ENCODE results near the gene FAM120C. TPM values are rescaled to one million over a fixed set of nuclear protein-coding genes. Genes with fewer than 3 reads are reported as not detected.

FAM120C gene
- polyA plus RNA-seq (ENCODE audit: insufficient read length in 12 of 12), result 1 to 10 TPM in 11 of 12 donors, not detected in 1; 5.0 to 9.8 (median 7.5) TPM
- long read RNA-seq, donor 1, partial matches to known transcripts, result 0 of 1 reads
- long read RNA-seq, donor 1, other reads (novel, unspliced or antisense), result 0 of 1 reads
- long read RNA-seq, donor 2, partial matches to known transcripts, result 0 of 4 reads
- long read RNA-seq, donor 2, other reads (novel, unspliced or antisense), result 0 of 4 reads
- long read RNA-seq, donor 3, result 0 reads
- long read RNA-seq, donor 4, result 0 reads
- long read RNA-seq, donor 5, partial matches to known transcripts, result 0 of 2 reads
- long read RNA-seq, donor 5, other reads (novel, unspliced or antisense), result 0 of 2 reads
- long read RNA-seq, donor 6, result 0 reads
- long read RNA-seq, donor 7, result 0 reads
- long read RNA-seq, donor 8, partial matches to known transcripts, result 6 of 9 reads
- long read RNA-seq, donor 8, other reads (novel, unspliced or antisense), result 0 of 9 reads
- long read RNA-seq, donor 9, result 0 reads
- long read RNA-seq, donor 10, result 0 reads
- long read RNA-seq, donor 11, result 0 reads

- peak; percentile 81 for DNase-seq
Observed at GRCh38 chrX:54182864-54183613, at the start of gene FAM120C. Gene FAM120C, minus strand, starts transcription at chrX:54183254. Its CDS starts 56 bp downstream, at chrX:54183198.

GRCh38 chrX:54230435-54231148 lies 47.5 kb upstream of the FAM120C start:
- DNase-seq, result no peak

GRCh38 chrX:54223581-54223980 lies 40.5 kb upstream of the FAM120C start:
- DNase-seq, result no peak

DNA sequence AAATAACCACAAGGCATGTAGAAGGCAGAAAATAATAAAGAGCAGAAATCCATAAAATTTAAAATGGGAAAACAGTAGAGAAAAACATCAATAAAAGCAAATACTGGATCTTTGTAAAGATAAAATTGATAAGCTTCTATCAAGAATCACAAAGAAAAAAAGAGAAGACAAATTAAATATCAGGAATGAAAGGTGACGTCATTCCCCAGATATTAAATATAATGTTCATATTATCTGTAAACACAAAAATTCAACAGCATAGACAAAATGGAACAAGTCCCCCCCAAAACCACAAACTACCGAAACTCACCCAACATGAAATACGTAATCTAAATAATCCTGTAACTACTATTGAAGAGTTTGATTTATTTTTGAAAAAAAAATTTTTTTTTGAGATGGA lies 30.5 kb upstream of the FAM120C start:
- no peak for DNase-seq

- DNase-seq, result no peak
Observed at GRCh38 chrX:54208531-54208930, 25.5 kb upstream of the FAM120C start.

DNA sequence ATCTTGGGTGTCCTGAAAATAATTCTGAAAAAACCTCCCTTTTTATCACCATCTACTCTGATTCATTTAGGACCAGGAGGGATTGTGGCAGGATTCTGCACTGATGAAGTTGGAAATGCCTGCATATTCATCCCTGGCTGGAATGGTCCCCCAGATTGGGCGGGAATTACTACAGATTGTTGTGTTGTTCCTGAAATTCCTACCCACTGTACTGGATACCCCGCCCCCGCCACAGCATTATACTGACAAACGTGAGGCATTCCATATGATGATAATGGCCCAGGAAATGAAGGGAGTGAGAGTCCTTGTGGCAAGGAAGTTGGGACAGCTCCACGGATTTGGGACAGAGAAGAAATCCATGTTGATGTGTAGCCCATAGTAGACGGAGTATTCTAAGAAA lies 15.2 kb upstream of the FAM120C start:
- DNase-seq, result no peak

GRCh38 chrX:54194982-54195588 lies 12.0 kb upstream of the FAM120C start:
- no peak for DNase-seq

DNA sequence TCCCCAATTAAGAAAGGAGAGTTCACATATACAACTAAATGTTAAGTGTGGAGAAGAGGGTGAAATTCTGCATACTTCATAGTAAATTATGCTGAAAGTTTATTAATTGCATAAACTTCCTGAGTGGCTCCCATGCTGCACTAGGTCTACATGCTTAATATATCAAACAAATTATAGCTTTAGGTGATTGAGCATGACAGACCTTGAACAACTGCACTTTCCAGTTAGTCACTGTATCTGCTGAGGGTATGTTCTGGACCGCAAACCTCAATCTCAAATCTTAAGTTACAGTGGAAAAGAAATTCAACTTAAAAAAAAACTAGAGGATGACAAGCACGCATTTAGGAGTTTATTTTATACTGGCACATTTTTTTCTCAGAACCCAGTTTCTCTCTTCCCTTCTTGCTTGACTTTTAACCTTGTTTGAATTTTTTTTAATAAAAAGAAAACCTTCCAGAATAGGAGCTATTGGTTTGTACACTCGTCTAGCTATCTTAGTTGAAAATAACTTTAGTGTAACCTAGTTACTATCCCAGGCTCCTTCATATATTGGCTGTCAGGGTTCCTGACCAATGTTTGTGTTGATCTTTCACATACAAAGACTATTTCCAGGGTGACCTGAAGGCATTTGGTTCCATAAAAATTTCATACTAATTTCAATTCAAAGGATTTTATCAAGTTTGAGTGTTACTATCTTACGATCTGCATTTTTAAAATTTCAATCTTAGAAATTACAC lies 10.2 kb upstream of the FAM120C start:
- no peak for DNase-seq

DNA sequence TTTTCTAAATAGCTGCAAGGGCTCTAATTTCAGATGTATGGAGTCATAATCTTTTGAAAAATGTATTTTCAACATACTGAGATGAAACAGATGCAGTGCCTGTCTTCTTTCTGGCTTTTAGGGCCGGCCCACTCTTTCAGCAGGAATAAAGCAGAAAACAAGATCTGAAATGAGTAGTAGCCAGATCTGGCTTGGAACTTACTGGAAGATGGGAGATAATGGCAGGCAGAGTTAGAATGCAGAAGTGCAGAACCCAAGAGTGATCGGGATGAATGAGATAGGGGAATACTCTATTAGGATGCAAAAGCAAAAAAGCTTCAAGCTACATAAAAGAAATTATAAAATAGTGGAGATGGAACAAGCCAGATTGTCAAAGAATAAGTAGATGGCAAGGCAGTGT lies 1.4 kb upstream of the FAM120C start:
- no peak for DNase-seq

- no peak for DNase-seq
Observed at GRCh38 chrX:54182194-54182863, 725 bp downstream of the FAM120C start.

DNA sequence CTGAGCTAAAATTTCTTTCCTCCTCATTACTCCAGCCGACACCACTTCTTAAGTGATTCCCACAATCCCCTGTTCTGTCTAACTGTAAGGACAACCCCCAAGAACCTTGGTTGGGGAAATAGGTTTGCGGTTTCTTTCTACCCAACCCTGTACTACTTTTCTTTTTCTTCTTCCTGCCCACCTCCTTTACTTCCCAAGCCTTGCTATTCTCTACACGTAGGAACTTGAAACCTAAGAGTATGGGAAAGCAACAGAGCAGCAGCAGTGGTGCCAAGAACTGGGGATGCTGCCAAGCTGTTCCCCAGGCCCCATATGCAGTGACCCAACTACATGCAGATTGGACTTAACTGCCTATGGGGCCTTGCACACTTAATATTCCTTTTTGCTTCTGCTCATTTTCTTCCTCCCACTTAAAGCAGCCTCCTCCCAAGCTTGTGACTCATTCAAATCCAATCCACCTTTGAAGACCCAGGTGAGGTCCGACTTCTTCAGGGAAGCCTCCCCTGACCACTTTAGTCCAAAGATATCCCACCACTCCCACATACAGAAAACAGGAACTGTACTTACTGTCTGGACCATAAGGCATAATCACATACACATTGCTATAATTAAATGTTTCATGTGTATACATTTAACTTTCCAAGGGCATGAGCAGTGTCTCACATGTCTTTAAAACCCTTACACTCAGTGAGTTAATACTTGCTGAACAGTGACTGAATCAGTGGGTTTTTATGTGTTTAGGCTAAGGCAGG lies 1.7 kb downstream of the FAM120C start:
- peak; percentile 25 for DNase-seq

DNA sequence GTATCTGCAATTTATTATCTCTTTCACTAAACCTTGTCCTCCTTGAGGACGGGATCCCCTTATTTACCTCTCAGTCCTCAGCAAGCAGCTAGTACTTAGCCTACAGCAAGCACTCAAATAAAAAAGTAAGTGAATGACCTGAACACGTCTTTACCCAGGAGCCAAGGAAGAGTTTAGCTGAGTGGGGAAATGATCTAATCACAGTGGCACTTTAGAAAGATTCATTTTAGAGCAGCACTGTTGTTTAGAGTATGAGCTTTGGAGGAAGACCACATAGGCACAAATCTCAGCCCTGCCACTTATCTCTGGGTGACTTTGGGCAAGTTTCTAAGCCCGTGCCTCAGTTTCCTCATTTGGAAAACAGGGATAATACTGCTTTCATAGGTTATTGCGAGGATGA lies 2.7 kb downstream of the FAM120C start:
- DNase-seq, result no peak

DNA sequence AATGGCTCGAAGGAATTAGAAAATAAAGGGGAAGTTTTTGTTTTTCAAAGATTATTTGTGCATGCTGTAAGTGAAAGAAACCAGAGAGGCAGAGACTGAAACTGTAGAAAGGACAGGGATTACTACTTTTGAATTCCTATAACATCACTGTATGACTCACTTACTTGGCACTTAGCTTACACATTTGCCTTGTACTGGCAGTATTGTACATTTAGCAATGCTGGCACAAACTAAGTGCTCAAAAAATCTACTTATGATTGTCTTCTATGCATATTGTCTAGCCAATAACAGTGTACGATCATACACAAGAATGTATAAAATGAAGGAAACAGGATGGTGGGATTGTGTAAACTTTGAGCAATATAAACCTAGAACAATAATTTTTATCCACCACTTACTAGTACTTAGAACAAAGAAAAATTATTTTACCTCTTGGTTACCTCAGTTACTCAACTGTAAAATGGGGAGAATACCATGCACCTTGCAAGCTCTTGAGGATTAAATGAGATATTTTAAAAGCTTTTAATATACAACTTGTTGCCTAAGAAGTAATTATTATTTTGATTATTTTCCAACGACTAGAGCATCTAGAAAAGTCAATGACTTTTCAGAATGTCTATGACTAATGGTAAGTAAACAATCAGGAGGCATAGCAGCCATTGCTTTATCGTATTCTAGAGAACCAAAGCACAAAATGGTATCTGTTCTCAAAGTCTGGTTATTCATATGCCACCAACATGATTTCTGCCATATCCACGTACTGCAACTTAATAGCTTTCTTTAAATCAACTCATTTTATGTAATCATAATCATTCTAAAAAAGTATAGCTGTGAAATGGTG lies 4.7 kb downstream of the FAM120C start:
- no peak for DNase-seq

DNA sequence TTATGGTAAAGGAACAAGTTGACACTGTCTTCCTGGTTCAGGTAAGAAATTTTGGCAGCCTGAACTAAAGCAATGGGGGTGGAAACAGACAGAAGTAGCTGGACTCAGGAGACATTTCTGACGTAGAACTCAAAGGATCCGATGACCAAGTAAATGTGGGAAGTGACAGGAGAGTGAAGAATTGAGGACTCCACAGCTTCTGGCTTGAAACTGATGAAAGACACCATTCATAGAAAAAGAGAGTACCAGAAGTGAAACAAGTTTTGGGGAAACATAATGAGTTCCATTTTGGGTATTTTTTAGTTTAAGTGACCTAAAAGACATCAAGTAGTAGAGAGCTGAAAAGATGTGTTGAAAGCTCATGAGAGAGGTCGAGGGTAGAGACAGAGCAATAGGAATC lies 5.7 kb downstream of the FAM120C start:
- no peak for DNase-seq

DNA sequence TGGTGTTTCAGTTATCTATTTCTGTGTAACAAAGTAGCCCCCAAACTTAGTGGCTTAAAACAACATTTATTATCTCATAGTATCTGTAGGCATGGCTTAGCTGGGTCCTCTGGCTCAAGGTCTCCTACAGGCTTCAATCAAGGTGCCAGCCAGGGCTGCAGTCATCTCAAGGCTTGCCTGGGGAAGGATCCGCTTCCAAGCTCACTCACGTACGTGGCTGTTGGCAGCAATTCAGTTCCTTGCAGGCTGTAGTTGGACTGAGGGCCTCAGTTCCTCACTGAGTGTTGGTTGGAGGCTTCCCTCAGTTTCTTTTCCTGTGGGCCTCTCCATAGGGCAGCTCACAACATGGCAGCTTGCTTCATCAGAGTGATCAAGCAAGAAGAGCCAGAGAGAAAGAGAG lies 9.3 kb downstream of the FAM120C start:
- DNase-seq, result no peak

GRCh38 chrX:54172455-54172854 lies 10.6 kb downstream of the FAM120C start:
- DNase-seq, result no peak

- peak; percentile 26 for DNase-seq
Observed at GRCh38 chrX:54171527-54172250, 11.4 kb downstream of the FAM120C start.

DNA sequence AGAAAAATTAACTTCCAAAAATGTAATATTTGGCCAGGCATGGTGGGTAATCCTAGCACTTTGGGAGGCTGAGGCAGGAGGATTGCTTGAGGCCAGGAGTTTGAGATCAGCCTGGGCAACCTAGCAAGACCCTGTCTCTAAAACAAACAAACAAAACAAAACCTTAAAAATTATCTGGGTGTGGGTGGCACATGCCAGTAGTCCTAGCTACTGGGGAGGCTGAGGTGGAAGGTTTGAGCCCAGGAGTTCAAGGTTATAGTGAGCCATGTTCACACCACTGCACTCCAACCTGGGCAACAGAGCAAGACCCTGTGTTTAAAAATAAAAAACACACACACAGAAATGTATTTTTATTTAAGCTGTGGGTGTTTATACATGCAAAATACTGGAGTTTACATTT lies 12.0 kb downstream of the FAM120C start:
- DNase-seq, result no peak
